K562 (cell line): Measurements from ENCODE around the gene ERBB4. TPM values are rescaled to one million over a fixed set of nuclear protein-coding genes. Genes with fewer than 3 reads are reported as not detected.

ENCODE experiments used
- ATAC-seq: fragments of 200-7000 bp; cut with Tn5 transposase; 3 replicates; pipeline ENCODE4 v1.9.1; 2020; ENCODE audit warnings: moderate library complexity
- BruUV-seq: library from RNA; stranded (reverse); fragments of 400-500 nt; replicated peaks from 2 replicates; lab custom pipeline; 2021; lab: Mats Ljungman, UMichigan
- CTCF ChIA-PET: fragments of 300-600 bp; formaldehyde crosslinking; extraction: SDS; loops from one replicate; lab custom pipeline; 2021; ENCODE audit warnings: low intra/inter-chr PET ratio; lab: Yijun Ruan, JAX
- POLR2A ChIA-PET: fragments of 300-600, 350-650 bp; sonication (Branson Sonifier 250); formaldehyde crosslinking; extraction: SDS; loops from one replicate; lab custom pipeline; 2021; ENCODE audit warnings: antibody characterized with exemption, inconsistent platforms; lab: Yijun Ruan, JAX
- DNase-seq, 4 experiments: peaks; one replicate each; pipeline versions ENCODE4 v3.0.0 to v3.0.0-alpha.2; 2011 to 2018; ENCODE audit warnings: low spot score in 3 of 4, mixed read lengths in 3 of 4; ENCODE audit errors: extremely low read depth in 1 of 4
- FAIRE-seq: peaks from 2 replicates; lab custom pipeline; 2011; peaks lifted over from hg19 to GRCh38; lab: Jason Lieb, UNC
- H2AFZ ChIP-seq: 2 replicates; pipeline ENCODE4 v1.6.0; 2011; ENCODE audit warnings: low read depth, low read length, control low read depth, inconsistent platforms
- H3K27ac ChIP-seq: fragments of 200-600 bp; 3 replicates; pipeline ENCODE4 v1.8.0; 2011; ENCODE audit warnings: low read depth, mild to moderate bottlenecking, control low read depth, inconsistent platforms, low read length, moderate library complexity, mixed read lengths; ENCODE audit errors: extremely low read depth
- H3K27me3 ChIP-seq, 2 experiments: fragments of 300-600 bp in 1 of 2; 2 replicates in 1 of 2; 3 replicates in 1 of 2; pipeline versions ENCODE4 v1.6.0 to v1.8.0; 2011; ENCODE audit warnings: inconsistent platforms in 2 of 2, low read length in 2 of 2, mild to moderate bottlenecking in 1 of 2, mixed read lengths in 1 of 2, moderate library complexity in 1 of 2; ENCODE audit not compliant: control insufficient read depth in 2 of 2, insufficient read depth in 2 of 2
- H3K36me3 ChIP-seq: fragments of 300-600 bp; 3 replicates; pipeline ENCODE4 v1.8.0; 2011; ENCODE audit warnings: mild to moderate bottlenecking, low read length, inconsistent platforms; ENCODE audit not compliant: control insufficient read depth, insufficient read depth
- H3K4me1 ChIP-seq, 2 experiments: fragments of 200-600 bp in 1 of 2; replicated peaks in 1 of 2; 2 replicates in 1 of 2; 3 replicates in 1 of 2; pipeline versions ENCODE4 v1.5.1 to v1.8.0; 2011; ENCODE audit warnings: inconsistent platforms in 2 of 2, low read length in 2 of 2, mild to moderate bottlenecking in 1 of 2, mixed read lengths in 1 of 2, moderate library complexity in 1 of 2; ENCODE audit not compliant: control insufficient read depth in 2 of 2, insufficient read depth in 2 of 2
- H3K4me2 ChIP-seq: 2 replicates; pipeline ENCODE4 v1.6.1; 2011; ENCODE audit warnings: low read length, control low read depth, inconsistent platforms, mixed read lengths; ENCODE audit not compliant: insufficient read depth
- H3K4me3 ChIP-seq: fragments of 200-600 bp; sonication (generic), shearing (Covaris generic); 2 replicates; pipeline ENCODE4 v1.5.1; 2016; ENCODE audit warnings: control low read depth, inconsistent platforms
- H3K79me2 ChIP-seq: fragments of 200-600 bp; 3 replicates; pipeline ENCODE4 v1.8.0; 2011; ENCODE audit warnings: low read length, inconsistent platforms; ENCODE audit not compliant: control insufficient read depth, insufficient read depth
- H3K9ac ChIP-seq, 2 experiments: 2 replicates each; pipeline versions ENCODE4 v1.6.0 to v1.6.1; 2011; ENCODE audit warnings: low read depth in 2 of 2, low read length in 2 of 2, control low read depth in 1 of 2, inconsistent platforms in 1 of 2, mild to moderate bottlenecking in 1 of 2, mixed read lengths in 1 of 2; ENCODE audit not compliant: insufficient read depth in 1 of 2
- H3K9me1 ChIP-seq: one replicate; pipeline ENCODE4 v1.6.0; 2011; ENCODE audit warnings: inconsistent platforms, mild to moderate bottlenecking, low read length, moderate library complexity; ENCODE audit not compliant: control insufficient read depth, insufficient read depth
- H3K9me3 ChIP-seq: replicated peaks from 2 replicates; pipeline ENCODE4 v1.5.1; 2011; ENCODE audit warnings: low read depth, low read length, inconsistent platforms; ENCODE audit not compliant: control insufficient read depth, insufficient read depth
- H4K20me1 ChIP-seq: replicated peaks from 2 replicates; pipeline ENCODE4 v1.6.1; 2011; ENCODE audit warnings: low read length, inconsistent platforms, mixed read lengths; ENCODE audit not compliant: control insufficient read depth, insufficient read depth
- BACH1 ChIP-seq: fragments of 200-800 bp; sonication (Bioruptor generic); IDR thresholded peaks from 2 replicates; pipeline ENCODE4 v1.6.1; 2016; ENCODE audit warnings: missing genetic modification characterization, missing compliant biosample characterization
- EP400 ChIP-seq: fragments of 450-650 bp; IDR thresholded peaks from 2 replicates; pipeline ENCODE4 v1.6.1; 2017; ENCODE audit warnings: antibody characterized with exemption, mild to moderate bottlenecking, moderate library complexity
- HNRNPUL1 ChIP-seq: fragments of 200-400 bp; formaldehyde crosslinking; IDR thresholded peaks from 2 replicates; pipeline ENCODE4 v1.6.1; 2017; ENCODE audit warnings: low read length
- ILF3 ChIP-seq: fragments of 450-650 bp; IDR thresholded peaks from 2 replicates; pipeline ENCODE4 v1.6.1; 2018; ENCODE audit warnings: antibody characterized with exemption, mild to moderate bottlenecking, moderate library complexity, borderline replicate concordance
- SIX5 ChIP-seq, 2 experiments: IDR thresholded peaks; 2 replicates each; pipeline ENCODE4 v1.6.1; 2011; ENCODE audit warnings: low read length in 2 of 2, borderline replicate concordance in 1 of 2, low read depth in 1 of 2, mild to moderate bottlenecking in 1 of 2, moderate library complexity in 1 of 2; ENCODE audit not compliant: insufficient read depth in 1 of 2
- SRSF9 ChIP-seq: fragments of 200-400 bp; formaldehyde crosslinking; IDR thresholded peaks from 2 replicates; pipeline ENCODE4 v1.6.1; 2017; ENCODE audit warnings: low read depth, low read length, borderline replicate concordance
- ZC3H8 ChIP-seq: fragments of 450-650 bp; IDR thresholded peaks from 2 replicates; pipeline ENCODE4 v1.6.1; 2017
- ZNF140 ChIP-seq: fragments of 250-450 bp; sonication (Bioruptor Pico); IDR thresholded peaks from 2 replicates; pipeline ENCODE4 v1.8.0; 2021; ENCODE audit warnings: moderate library complexity, mild to moderate bottlenecking, inconsistent platforms
- ZNF143 ChIP-seq: sonication (generic); formaldehyde crosslinking; IDR thresholded peaks from 2 replicates; pipeline ENCODE4 v1.9.0; 2022; ENCODE audit warnings: mild to moderate bottlenecking, missing genetic modification reagents
- ZNF76 ChIP-seq: fragments of 250-450 bp; sonication (Bioruptor Pico); IDR thresholded peaks from 2 replicates; pipeline ENCODE4 v1.4.0; 2020; ENCODE audit warnings: mild to moderate bottlenecking, moderate library complexity, borderline replicate concordance
- WGBS: fragments of 100-300 bp; shearing (Covaris generic); methylation state at CpG from one replicate; pipeline ENCODE4 v1.1.6; 2016; ENCODE audit warnings: low coverage, mixed read lengths; ENCODE audit not compliant: insufficient coverage; ENCODE audit errors: missing lambda C conversion rate; 5-methylcytosine and 5-hydroxymethylcytosine counted together
- in situ Hi-C: fragments of 300-500 bp; cut with MboI; formaldehyde crosslinking; loops from 4 replicates; pipeline ENCODE4 v1.15.0; 2018; ENCODE audit warnings: inconsistent platforms, mixed read lengths
- intact Hi-C: fragments of 100-400 bp; cut with micrococcal nuclease; formaldehyde crosslinking; loops from 2 replicates; pipeline ENCODE4 v1.14.2; 2022
- polyA plus RNA-seq, 8 experiments: library from polyadenylated mRNA; depleted of rRNA in 4 of 8; stranded (reverse) in 5 of 8; unstranded in 3 of 8; fragments of >200 nt; fragmentation: Nextera tagmentation in 2 of 8; fragmentation: Illumina TruSeq in 1 of 8; extraction: Ambion mirVana in 2 of 8; extraction: Trizol in 1 of 8; gene quantifications; 2 replicates each; pipeline versions ENCODE4 v1.2.1 to v1.2.3, GENCODE V29; 2011 to 2014; ENCODE audit warnings: inconsistent platforms in 1 of 8, missing spikeins in 1 of 8
- total RNA-seq, 7 experiments: library from RNA; depleted of rRNA in 6 of 7; stranded (reverse); fragments of >200 nt in 6 of 7; fragmentation: Illumina TruSeq in 2 of 7; extraction: Trizol in 2 of 7; gene quantifications; 2 replicates each; pipeline versions ENCODE4 v1.2.1 to v1.2.3, GENCODE V29; 2011 to 2021; ENCODE audit warnings: low replicate concordance in 1 of 7
- TF ChIP-seq, protein P1 (sequence below): fragments of 450-650 bp; conservative IDR thresholded peaks from 2 replicates; pipeline ENCODE4 v1.6.1; 2016; ENCODE audit warnings: missing genetic modification characterization, low read depth, mild to moderate bottlenecking, control low read depth, missing compliant biosample characterization
- TF ChIP-seq, protein P2 (sequence below): sonication (generic); formaldehyde crosslinking; IDR thresholded peaks from 2 replicates; pipeline ENCODE4 v1.8.0; 2022; ENCODE audit warnings: mild to moderate bottlenecking, missing genetic modification reagents, borderline replicate concordance
- TF ChIP-seq, protein P3 (sequence below): sonication (generic); formaldehyde crosslinking; IDR thresholded peaks from 2 replicates; pipeline ENCODE4 v1.8.0; 2022; ENCODE audit warnings: missing genetic modification reagents, mild to moderate bottlenecking, borderline replicate concordance

ERBB4 gene
- total and polyA plus RNA-seq, 9 of the 15 experiments (the other 6 are each of a cell fraction or from before 2014, with no cell fraction given): not detected

DNA sequence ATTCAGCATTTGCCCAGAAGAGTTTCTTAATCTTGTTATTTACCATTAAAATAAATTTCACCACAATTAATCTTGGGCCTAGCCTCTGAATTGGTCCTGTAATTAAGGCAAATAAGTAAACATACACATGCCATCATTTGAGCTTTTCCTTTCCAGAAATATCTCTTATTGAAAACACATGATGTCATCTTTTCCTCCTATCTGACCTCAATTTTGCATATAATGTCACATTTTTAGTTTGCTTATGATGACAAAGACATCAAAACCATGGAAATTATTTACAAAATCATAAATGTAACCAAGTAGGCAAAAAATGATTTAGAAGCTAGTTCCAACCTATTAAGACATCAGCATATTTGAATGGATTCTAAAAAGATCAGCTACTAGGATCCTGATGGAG, 915.5 kb downstream of the ERBB4 start:
- no TSS peak for BruUV-seq
- Histone ChIP-seq H3K27ac (no peak overlapping the region), H3K9ac (no peak overlapping the region), H3K27me3 (no peaks in the 10 kb centered on the region), H3K4me1 (no peaks in the 10 kb centered on the region), H4K20me1 (no peaks in the 10 kb centered on the region), H3K9me1 (no peaks in the 10 kb centered on the region), H3K9me3 (no peaks in the 10 kb centered on the region), H3K4me2 (no peak overlapping the region), H3K36me3 (no peaks in the 10 kb centered on the region), H3K4me3 (no peak overlapping the region), H3K79me2 (no peaks in the 10 kb centered on the region), H2AFZ (no peak overlapping the region)
- intact Hi-C loops (no loop called here), in situ Hi-C loops (no loop called here)
- TF ChIP-seq ZNF140 (no peak), SRSF9 (no peak), ILF3 (no peak)
- TF ChIP-seq, protein P1, sequence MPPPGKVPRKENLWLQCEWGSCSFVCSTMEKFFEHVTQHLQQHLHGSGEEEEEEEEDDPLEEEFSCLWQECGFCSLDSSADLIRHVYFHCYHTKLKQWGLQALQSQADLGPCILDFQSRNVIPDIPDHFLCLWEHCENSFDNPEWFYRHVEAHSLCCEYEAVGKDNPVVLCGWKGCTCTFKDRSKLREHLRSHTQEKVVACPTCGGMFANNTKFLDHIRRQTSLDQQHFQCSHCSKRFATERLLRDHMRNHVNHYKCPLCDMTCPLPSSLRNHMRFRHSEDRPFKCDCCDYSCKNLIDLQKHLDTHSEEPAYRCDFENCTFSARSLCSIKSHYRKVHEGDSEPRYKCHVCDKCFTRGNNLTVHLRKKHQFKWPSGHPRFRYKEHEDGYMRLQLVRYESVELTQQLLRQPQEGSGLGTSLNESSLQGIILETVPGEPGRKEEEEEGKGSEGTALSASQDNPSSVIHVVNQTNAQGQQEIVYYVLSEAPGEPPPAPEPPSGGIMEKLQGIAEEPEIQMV (tag): no peak
- DNase-seq (no peak), FAIRE-seq (no peak), ATAC-seq (no peak)
- CTCF ChIA-PET: no interaction called here
- POLR2A ChIA-PET: no interaction called here

DNA sequence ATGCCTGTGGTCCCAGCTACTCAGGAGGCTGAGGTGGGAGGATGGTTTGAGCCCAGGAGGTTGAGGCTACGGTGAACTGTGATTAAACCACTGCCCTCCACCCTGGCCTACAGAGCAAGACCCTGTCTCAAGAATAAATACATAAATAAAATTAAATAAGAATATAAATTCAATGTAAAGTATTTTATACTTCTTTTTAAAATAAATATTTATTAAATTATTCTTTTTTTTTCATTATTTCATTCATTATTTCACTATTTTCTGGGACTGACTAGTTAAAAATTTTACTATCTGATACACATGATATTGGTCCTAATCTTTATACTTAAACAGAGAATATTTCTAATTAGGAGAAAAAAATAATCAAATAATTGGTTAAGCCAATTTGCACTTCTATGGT, 917.6 kb downstream of the ERBB4 start:
- ChIA-PET POLR2A (no interaction called here), CTCF (no interaction called here)
- Histone ChIP-seq H3K9ac (no peak overlapping the region), H2AFZ (no peak overlapping the region), H3K9me1 (no peaks in the 10 kb centered on the region), H3K4me1 (no peaks in the 10 kb centered on the region), H3K4me3 (no peak overlapping the region), H4K20me1 (no peaks in the 10 kb centered on the region), H3K27me3 (no peaks in the 10 kb centered on the region), H3K79me2 (no peaks in the 10 kb centered on the region), H3K36me3 (no peaks in the 10 kb centered on the region), H3K27ac (no peak overlapping the region), H3K4me2 (no peak overlapping the region), H3K9me3 (no peaks in the 10 kb centered on the region)
- WGBS: no CpG with 5 or more reads among the region's 1 CpG
- BruUV-seq: no TSS peak
- FAIRE-seq (no peak), DNase-seq (no peak), ATAC-seq (no peak)
- intact Hi-C loops (no loop called here), in situ Hi-C loops (no loop called here)
- TF ChIP-seq HNRNPUL1: no peak
- TF ChIP-seq ZC3H8: no peak
- TF ChIP-seq ZNF76: no peak
- no peak for TF ChIP-seq BACH1 (tag)
- no peak for TF ChIP-seq EP400
- no peak for TF ChIP-seq ZNF143 (CRISPR knock-in tag)
- TF ChIP-seq, protein P2, sequence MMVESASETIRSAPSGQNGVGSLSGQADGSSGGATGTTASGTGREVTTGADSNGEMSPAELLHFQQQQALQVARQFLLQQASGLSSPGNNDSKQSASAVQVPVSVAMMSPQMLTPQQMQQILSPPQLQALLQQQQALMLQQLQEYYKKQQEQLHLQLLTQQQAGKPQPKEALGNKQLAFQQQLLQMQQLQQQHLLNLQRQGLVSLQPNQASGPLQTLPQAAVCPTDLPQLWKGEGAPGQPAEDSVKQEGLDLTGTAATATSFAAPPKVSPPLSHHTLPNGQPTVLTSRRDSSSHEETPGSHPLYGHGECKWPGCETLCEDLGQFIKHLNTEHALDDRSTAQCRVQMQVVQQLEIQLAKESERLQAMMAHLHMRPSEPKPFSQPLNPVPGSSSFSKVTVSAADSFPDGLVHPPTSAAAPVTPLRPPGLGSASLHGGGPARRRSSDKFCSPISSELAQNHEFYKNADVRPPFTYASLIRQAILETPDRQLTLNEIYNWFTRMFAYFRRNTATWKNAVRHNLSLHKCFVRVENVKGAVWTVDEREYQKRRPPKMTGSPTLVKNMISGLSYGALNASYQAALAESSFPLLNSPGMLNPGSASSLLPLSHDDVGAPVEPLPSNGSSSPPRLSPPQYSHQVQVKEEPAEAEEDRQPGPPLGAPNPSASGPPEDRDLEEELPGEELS: no peak
- TF ChIP-seq SIX5 (IDR thresholded peaks at IDR 0.05; ENCODE audit: borderline replicate concordance in 1 of 2, insufficient read depth in 1 of 2, low read depth in 1 of 2, low read length in 2 of 2): no peak
- TF ChIP-seq, protein P3, sequence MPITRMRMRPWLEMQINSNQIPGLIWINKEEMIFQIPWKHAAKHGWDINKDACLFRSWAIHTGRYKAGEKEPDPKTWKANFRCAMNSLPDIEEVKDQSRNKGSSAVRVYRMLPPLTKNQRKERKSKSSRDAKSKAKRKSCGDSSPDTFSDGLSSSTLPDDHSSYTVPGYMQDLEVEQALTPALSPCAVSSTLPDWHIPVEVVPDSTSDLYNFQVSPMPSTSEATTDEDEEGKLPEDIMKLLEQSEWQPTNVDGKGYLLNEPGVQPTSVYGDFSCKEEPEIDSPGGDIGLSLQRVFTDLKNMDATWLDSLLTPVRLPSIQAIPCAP (CRISPR knock-in tag): no peak
